Superior temporal gyrus (tissue), 1 donor: ENCODE data around the gene CNTNAP2.

ENCODE experiments used
- DNase-seq: peaks from one replicate; pipeline ENCODE4 v3.0.0-alpha.2; 2016; ENCODE audit errors: extremely low spot score

CNTNAP2 gene

DNA sequence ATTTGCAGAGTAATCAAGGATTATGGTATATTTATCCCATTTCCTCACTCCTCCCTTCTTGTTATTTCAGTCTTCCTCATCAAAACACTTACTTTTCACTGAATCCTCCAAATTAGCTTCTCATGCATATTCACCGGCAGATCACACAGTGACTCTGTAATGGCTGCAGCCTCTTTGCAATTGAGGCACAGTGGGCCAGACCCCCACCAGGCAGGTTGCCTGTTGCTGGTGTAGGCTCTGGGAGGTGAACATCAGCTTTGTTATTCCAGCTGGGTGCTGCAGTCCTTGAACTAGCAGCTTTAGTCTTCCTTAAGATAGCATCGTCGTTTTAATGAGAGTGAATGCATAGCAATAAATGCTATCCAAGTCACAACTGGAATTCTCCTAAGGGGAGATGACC, 449.3 kb downstream of the CNTNAP2 start:
- DNase-seq: no peak

GRCh38 chr7:146575903-146576302, 459.3 kb downstream of the CNTNAP2 start:
- DNase-seq: no peak

DNA sequence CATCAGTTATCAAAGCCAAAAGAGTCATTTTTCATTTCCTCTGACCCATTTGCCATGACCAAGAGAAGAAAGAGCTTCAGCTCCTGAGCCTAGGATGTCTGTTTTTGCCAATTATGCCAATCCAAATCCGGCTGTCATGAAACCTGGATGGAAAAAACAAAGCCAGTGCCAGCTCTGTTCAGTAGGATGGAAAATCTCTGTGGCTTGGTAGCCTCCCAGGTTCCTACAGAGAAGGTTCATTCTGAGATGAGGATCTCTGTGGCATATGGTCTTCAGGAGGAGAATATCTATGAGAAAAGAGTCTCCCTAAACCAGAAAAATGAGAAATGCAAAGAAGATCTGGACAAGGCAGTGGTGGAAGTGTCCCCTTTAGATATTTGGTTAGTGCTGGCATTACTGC, 475.4 kb downstream of the CNTNAP2 start:
- no peak for DNase-seq

DNA sequence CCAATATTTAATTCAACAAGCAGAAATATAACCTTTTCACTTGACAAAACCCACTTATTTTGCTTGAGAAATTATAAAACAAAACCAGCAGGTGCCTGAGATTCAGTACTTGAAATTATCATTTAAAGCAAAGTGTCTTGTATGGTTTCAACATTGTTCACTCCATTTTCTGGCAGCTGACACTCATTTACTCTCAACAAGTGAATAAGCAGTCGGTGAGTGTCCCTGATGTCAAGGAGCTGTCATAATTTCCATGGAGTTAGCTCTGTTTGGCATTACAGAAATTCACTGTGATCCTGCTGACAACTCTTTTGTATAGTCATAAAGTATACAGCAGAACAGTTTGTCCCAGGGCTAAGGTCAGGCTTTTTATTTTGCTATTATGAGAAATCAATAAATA, 490.0 kb downstream of the CNTNAP2 start:
- DNase-seq: no peak

DNA sequence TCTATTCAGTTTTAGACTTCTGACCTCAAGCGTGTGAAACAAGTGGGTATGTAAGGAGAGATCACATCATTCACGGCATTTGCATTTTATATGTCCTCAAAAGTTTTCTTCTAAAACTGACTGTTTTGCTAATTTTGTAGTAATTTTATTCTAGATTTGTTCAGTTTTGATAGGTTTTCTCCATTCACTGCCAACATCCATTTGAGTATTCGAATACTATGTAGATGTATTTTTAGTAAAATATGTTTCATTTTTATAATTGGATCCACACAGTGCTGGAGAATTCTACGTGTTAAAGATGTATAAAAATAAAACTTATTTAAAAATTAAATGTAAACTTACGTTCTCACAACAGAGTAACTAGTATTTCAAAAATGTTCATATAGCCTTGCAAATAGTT, 503.0 kb downstream of the CNTNAP2 start:
- no peak for DNase-seq

GRCh38 chr7:146626912-146627311, 510.3 kb downstream of the CNTNAP2 start:
- DNase-seq: no peak

DNA sequence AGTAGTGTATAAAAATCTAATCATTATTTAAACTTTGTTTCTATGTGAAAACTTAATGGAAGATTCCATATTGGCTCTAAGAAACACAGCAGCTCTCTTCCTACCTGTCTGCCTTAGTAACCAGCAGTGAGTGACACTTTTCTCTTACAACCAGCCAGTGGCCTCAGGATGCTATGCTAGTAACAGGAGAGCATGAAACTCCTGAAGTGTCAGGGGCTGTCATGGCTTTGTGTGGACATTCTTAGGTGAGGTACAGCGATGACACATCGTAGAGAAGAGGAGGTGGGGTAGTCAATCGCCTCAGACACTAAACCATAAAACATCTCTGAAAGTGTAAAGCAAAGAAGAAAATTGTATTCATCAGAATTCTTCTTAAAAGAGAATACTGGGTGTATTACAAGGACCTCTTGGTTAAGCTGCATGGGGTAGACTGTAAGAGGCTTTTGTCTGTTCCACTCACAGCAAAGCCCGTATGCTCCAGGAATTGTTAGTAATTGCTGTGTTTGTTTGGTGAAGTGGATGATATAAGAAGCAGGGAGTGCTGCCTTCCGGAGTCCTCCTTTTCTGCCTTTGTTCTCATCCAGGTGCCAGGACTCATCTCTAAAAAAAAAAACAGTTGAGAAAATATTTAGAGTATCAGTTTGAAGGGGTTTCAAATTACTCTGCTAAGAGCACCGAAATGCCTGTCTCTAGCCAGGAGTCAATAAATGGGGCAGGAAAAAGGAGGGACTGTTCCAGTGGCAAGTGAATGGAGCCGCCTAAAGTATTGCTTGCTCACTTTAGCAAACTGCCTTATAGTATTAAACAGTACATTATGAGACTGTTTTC, 518.8 kb downstream of the CNTNAP2 start:
- no peak for DNase-seq

- DNase-seq: no peak
Measured at GRCh38 chr7:146636033-146636356, 519.4 kb downstream of the CNTNAP2 start.

DNA sequence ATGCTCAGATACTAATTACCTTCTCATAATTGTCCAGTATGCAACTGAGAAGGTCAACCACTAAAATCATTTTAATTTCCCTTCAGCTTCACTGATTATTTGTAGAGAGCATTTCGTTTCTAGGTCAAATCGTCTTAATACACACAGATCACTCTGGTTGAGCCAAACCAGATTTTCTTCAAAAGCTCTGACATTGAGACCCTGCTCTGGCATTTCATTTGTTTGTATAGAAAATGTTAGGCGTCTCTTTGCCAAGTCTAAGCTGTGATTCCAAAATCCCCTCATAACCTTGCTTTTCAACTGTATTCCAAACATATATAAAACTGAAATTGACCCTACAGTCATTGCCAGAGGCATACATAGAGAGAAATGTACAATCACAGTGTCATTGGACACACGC, 520.0 kb downstream of the CNTNAP2 start:
- no peak for DNase-seq

DNA sequence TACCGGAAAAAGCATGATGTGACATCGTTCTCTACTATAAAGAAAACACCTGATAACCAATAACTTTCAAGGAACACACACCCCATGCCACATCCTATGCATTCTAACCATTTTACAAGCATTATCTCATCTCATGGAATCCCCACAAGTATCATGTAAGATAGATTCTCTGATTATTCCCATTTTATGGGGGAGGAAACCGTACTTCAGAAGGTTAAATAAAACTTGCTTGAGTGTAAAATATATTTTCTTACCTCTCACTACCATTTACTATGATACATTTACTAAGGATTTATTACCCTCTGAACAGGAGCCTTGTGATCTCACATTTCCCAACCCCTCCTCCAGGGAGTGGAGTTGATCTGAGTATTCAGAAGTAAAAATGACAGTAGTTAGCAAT, 522.7 kb downstream of the CNTNAP2 start:
- DNase-seq: no peak

DNA sequence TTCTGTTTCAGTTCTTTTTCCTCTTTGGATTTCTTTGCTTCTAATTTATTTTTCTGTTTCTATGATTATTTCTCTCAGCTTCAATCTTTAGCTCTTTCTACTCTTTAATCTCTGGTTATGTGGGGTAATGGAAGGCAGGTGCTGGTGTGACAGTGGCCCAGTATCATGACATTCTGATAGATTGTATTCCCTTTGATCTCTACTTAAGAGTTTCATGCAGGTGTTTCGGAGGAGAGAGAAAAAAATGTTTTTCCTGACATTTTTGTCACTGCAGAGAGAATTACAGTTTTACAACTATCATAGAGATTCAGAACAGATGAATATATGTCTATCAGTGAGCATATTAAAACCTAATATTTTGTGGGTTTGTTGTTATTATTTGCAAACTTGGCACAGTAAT, 524.9 kb downstream of the CNTNAP2 start:
- DNase-seq: no peak

GRCh38 chr7:146645383-146645976, 528.9 kb downstream of the CNTNAP2 start:
- DNase-seq: no peak

DNA sequence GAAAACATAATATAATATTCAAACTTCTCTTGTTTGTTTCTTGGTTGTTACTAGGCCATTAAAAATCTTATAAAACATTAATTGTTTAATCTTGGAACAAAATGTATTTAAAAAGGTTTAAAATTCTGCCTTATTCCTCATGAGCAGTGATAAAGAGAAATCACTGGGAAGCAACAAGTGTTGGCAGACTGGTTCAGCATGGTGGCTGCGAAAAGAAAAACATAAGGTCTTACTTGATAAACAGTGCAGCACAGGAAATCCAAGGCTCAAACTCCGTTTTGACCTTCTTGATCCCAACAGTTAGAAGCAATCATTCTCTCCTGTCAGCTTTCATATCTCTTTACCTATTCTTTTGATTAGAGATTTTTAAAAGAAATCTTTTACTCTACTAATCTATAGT, 530.8 kb downstream of the CNTNAP2 start:
- DNase-seq: no peak

GRCh38 chr7:146652176-146652575, 535.6 kb downstream of the CNTNAP2 start:
- no peak for DNase-seq

DNA sequence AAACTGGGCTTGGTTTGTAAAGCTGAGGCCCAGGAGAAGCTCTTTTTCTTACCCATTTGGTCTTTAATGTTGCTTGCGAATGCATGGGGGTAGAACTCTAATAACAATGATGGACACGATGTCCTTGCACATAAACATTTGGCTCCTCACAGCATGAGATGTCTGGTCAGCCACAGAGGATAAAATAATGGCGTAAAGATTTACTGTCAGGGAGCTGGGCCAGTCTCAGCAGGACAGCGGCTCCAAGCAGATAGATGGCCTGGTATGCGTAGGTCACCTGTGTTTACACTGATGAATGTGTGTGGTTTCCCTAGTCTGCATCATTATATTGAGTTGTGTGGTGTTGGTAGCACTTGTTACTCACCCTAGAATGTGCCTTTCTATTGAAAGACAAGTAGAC, 537.4 kb downstream of the CNTNAP2 start:
- no peak for DNase-seq

DNA sequence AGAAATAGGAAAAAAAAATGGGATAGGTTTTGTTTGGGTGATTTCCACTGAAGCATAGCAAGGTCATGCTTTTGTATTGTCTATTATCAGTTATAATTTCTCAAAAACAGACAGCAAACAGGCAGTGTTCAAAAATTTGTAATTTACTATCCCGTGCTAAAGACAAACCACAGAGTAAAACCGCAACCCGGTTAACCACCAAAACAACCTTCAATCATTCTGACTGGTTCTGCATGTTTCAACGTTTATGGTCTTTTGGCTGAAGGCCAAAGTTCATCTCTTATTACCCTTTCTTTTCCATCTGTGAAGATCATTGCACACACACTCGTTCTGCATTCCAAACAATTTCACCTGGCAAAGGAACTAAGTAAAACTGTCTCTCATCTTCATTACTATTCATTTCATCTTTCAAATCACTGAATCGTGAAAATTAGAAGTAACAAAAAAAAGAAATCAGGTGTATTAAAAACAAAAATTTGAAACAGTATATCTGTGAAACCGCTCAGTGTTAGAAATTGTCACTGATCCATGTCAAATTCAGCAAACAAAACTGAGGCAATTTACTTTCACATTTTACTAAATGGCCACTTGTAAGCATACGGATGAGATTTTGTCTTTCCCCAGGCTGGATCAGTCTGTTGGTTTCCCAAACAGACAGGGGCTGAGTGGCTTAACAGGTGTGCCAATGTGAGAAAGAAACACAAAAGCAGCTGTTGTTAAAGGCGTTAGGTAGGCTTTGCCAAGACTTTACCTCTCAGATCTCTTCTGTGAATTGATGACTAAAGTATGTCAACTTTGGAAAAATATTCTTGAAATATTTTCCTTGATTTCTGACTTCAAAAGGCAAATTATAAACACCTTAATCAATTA, 539.6 kb downstream of the CNTNAP2 start:
- DNase-seq: no peak

GRCh38 chr7:146656988-146657387, 540.4 kb downstream of the CNTNAP2 start:
- no peak for DNase-seq

GRCh38 chr7:146658604-146659003, 542.0 kb downstream of the CNTNAP2 start:
- no peak for DNase-seq

DNA sequence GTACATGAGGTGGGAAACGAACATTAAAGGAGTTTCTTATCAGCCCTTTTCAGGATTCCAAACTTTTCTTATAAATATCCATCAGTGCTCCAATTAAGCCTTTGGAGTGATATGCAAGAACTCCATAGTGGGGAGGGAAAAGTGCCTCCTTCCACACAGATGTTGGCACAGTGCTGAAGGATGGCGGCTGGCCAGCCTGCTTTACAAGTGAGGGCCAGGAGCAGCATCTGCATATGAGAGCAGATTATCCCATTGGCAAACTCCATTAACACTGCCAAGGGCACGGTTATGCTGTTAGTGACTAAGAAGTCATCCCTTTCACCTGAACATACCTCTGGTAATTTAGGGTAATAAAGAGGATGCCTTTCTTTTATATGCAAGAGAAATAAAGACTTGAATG, 543.1 kb downstream of the CNTNAP2 start:
- no peak for DNase-seq

- no peak for DNase-seq
Measured at GRCh38 chr7:146660839-146661238, 544.2 kb downstream of the CNTNAP2 start.

DNA sequence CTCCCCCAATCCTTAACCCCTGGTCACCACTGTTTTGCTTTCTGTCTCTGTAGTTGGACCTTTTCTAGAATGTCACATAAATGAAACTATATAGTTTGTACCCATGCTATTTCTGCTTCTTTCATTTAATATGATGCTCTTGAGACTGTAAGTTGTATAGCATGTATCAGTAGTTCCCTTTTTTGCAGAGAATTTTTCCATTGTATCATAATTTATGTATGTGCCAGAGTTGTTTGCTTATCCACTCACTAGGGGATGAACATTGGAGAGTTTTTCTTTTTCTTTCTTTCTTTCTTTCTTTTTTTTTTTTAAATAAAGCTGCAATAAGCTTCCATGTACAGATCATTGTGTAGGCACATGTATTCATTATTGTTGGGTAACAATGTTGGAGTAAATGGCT, 544.8 kb downstream of the CNTNAP2 start:
- DNase-seq: no peak

DNA sequence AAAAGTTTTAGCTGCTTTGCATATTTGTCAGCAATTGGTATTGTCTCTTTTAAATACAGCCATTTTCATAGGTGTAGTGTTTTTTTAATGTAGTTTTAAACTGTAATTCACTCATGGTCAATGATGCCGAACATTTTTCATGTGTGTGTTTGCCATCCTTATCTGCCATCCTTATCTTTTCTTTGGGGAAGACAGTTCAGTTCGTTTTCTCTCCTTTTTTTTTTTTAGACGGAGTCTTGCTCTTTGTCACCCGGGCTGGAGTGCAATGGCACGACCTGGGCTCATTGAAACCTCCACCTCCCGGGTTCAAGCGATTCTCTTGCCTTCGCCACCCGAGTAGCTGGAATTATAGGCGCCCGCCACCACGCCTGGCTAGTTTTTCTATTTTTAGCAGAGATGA, 545.3 kb downstream of the CNTNAP2 start:
- DNase-seq: no peak

- DNase-seq: no peak
Measured at GRCh38 chr7:146665023-146665422, 548.4 kb downstream of the CNTNAP2 start.
